ENCODE results near the gene CRELD1. TPM values are rescaled to one million over a fixed set of nuclear protein-coding genes. Genes with fewer than 3 reads are reported as not detected.

Gene CRELD1
- total and polyA plus RNA-seq, 2 of the 13 experiments (the other 11 are each of a cell fraction or from before 2014, with no cell fraction given): 27.1 to 61.9 TPM

DNA sequence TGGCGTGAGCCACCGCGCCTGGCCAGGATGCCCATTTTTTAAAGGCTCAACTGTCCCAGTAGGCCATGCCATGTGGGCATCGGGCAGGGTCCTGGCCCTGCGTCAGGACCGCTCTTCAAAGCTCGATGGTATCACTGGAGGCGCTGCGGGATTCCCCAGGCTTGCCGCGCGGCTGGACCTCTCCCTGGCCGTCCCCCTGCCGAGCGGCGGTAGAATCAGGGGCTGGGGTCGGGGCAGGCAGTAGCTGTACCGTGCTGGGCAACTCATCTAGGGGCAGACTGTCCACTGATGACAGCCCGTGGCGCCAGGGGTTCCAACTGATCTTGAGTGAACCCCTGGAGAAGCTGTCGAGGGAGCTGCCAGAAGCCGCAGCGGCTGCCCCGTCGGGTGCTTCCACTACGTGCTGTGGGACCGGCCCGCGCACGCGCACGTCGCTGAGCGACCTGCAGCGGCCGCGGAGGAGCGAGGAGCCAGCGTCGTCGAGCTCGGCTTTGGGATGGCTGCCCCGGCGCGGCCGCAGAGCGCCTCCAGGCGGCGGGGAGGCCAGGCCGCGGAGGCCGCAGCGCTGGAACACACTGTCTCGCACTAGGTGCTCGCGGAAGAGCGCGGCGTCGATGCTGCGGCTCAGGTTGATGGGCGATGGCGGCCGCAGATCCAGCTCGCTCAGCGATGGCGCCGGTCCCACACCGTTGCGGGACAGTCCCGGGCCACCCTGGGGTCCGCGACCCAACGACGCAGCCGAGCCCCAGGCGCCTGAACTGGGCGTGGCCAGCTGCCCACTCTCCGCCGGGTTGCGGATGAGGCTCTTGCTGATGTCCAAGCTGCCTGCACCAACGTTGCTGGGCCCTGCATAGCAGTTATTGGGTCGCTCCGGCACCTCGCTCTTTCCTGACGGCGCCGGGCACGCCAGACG is 12.7 kb downstream of the CRELD1 start (continued):
- TF ChIP-seq ZNF484 (CRISPR knock-in tag; IDR thresholded peaks at IDR 0.05; ENCODE audit: borderline replicate concordance, low read depth) (no peak), RXRA (CRISPR knock-in tag; IDR thresholded peaks at IDR 0.05) (0 out of 2 replicates have a peak, but pooled peaks have one; percentile 32), CERS6 (CRISPR knock-in tag; IDR thresholded peaks at IDR 0.05) (no peak), RELA (CRISPR knock-in tag; IDR thresholded peaks at IDR 0.05) (0 out of 2 replicates have a peak, but pooled peaks have one; percentile 68), HMG20B (CRISPR knock-in tag; conservative IDR thresholded peaks at IDR 0.05) (no peak), ZNF598 (CRISPR knock-in tag; IDR thresholded peaks at IDR 0.05; ENCODE audit: borderline replicate concordance) (no peak), NAIF1 (CRISPR knock-in tag; IDR thresholded peaks at IDR 0.05; ENCODE audit: borderline replicate concordance) (peak; percentile 36; the same call in 1 of the 2 replicates), ZBTB7A (CRISPR knock-in tag; IDR thresholded peaks at IDR 0.05) (peak; percentile 62; the same call in 1 of the 2 replicates), ZNF276 (CRISPR knock-in tag; IDR thresholded peaks at IDR 0.05; ENCODE audit: low read depth) (peak; percentile 77; the same call in 1 of the 2 replicates), NR2C2 (CRISPR knock-in tag; IDR thresholded peaks at IDR 0.05; ENCODE audit: borderline replicate concordance) (peak; percentile 67; the same call in 1 of the 2 replicates), ZFP36L2 (CRISPR knock-in tag; IDR thresholded peaks at IDR 0.05) (no peak), TSC22D2 (CRISPR knock-in tag; IDR thresholded peaks at IDR 0.05; ENCODE audit: borderline replicate concordance) (peak; percentile 88), MIXL1 (CRISPR knock-in tag; IDR thresholded peaks at IDR 0.05) (0 out of 2 replicates have a peak, but pooled peaks have one; percentile 24), NFYB (CRISPR knock-in tag; IDR thresholded peaks at IDR 0.05) (peak; percentile 18; the same call in 1 of the 2 replicates), CHCHD3 (CRISPR knock-in tag; IDR thresholded peaks at IDR 0.05) (peak; percentile 68; the same call in 1 of the 2 replicates), MAFF (IDR thresholded peaks at IDR 0.05; ENCODE audit: low read depth, low read length) (no peak), ZNF367 (CRISPR knock-in tag; IDR thresholded peaks at IDR 0.05; ENCODE audit: borderline replicate concordance) (no peak; the same call in 1 of the 2 replicates)
- TF ChIP-seq, protein P1, sequence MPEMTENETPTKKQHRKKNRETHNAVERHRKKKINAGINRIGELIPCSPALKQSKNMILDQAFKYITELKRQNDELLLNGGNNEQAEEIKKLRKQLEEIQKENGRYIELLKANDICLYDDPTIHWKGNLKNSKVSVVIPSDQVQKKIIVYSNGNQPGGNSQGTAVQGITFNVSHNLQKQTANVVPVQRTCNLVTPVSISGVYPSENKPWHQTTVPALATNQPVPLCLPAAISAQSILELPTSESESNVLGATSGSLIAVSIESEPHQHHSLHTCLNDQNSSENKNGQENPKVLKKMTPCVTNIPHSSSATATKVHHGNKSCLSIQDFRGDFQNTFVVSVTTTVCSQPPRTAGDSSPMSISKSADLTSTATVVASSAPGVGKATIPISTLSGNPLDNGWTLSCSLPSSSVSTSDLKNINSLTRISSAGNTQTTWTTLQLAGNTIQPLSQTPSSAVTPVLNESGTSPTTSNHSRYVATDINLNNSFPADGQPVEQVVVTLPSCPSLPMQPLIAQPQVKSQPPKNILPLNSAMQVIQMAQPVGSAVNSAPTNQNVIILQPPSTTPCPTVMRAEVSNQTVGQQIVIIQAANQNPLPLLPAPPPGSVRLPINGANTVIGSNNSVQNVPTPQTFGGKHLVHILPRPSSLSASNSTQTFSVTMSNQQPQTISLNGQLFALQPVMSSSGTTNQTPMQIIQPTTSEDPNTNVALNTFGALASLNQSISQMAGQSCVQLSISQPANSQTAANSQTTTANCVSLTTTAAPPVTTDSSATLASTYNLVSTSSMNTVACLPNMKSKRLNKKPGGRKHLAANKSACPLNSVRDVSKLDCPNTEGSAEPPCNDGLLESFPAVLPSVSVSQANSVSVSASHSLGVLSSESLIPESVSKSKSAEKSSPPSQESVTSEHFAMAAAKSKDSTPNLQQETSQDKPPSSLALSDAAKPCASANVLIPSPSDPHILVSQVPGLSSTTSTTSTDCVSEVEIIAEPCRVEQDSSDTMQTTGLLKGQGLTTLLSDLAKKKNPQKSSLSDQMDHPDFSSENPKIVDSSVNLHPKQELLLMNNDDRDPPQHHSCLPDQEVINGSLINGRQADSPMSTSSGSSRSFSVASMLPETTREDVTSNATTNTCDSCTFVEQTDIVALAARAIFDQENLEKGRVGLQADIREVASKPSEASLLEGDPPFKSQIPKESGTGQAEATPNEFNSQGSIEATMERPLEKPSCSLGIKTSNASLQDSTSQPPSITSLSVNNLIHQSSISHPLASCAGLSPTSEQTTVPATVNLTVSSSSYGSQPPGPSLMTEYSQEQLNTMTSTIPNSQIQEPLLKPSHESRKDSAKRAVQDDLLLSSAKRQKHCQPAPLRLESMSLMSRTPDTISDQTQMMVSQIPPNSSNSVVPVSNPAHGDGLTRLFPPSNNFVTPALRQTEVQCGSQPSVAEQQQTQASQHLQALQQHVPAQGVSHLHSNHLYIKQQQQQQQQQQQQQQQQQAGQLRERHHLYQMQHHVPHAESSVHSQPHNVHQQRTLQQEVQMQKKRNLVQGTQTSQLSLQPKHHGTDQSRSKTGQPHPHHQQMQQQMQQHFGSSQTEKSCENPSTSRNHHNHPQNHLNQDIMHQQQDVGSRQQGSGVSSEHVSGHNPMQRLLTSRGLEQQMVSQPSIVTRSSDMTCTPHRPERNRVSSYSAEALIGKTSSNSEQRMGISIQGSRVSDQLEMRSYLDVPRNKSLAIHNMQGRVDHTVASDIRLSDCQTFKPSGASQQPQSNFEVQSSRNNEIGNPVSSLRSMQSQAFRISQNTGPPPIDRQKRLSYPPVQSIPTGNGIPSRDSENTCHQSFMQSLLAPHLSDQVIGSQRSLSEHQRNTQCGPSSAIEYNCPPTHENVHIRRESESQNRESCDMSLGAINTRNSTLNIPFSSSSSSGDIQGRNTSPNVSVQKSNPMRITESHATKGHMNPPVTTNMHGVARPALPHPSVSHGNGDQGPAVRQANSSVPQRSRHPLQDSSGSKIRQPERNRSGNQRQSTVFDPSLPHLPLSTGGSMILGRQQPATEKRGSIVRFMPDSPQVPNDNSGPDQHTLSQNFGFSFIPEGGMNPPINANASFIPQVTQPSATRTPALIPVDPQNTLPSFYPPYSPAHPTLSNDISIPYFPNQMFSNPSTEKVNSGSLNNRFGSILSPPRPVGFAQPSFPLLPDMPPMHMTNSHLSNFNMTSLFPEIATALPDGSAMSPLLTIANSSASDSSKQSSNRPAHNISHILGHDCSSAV (CRISPR knock-in tag; IDR thresholded peaks at IDR 0.05; ENCODE audit: borderline replicate concordance): no peak
